Upper lobe of left lung (tissue), 4 donors: ENCODE data around the gene AKAP6.

Source experiments
- CTCF ChIP-seq, 6 experiments: fragments of 450-650 bp in 4 of 6; fragments of 200-600 bp in 2 of 6; sonication (generic) in 2 of 6; IDR thresholded peaks; one replicate each; pipeline ENCODE4 v1.5.1; 2016 to 2019; ENCODE audit warnings: antibody characterized with exemption in 6 of 6
- EP300 ChIP-seq, 4 donors: sonication (generic); formaldehyde crosslinking; IDR thresholded peaks; one replicate each; pipeline ENCODE4 v1.5.1; 2017; ENCODE audit warnings: antibody characterized with exemption in 4 of 4, control low read depth in 2 of 4
- POLR2A ChIP-seq, 4 donors: fragments of 450-650 bp; IDR thresholded peaks; one replicate each; pipeline ENCODE4 v1.5.1; 2016 to 2017; ENCODE audit warnings: antibody characterized with exemption in 4 of 4, mild to moderate bottlenecking in 2 of 4

GRCh38 chr14:32378284-32378683 is 49.2 kb downstream of the AKAP6 start:
- no peak for TF ChIP-seq CTCF (IDR thresholded peaks at IDR 0.05)
- no peak for TF ChIP-seq POLR2A (IDR thresholded peaks at IDR 0.05)
- TF ChIP-seq EP300 (IDR thresholded peaks at IDR 0.05), result no peak
